SIG-M5 treated with dmso at 0.1 percent for 504 hours (cell line): ENCODE data around the gene KIFC3.
"Not testable (repeated sequence)": the region's sequence is repeated elsewhere in the genome, so short reads cannot be mapped to it uniquely, and the experiment has no call there.

ENCODE experiments used
- DNase-seq: peaks from one replicate; lab custom pipeline; 2025; ENCODE audit not compliant: unreplicated experiment; lab: John Stamatoyannopoulos, UW

KIFC3 gene

DNA sequence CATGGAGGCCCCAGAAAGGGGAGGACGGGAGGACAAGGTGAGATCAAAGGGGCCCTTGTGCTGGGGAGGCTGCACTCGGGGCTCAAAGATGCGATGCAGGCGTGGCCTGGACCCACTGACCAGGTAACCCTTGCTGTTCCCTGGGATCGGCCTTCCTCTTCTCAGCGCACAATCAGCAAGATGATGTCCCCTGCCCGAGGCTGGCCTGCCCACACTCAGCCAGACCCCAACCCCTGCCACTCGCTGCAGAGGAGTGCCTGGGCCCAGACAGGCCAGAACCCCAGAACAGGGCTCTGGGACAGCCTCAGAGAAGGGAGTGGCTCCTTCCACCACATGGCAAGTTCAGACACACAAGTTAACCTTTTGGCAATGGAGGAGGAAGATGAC is 14.8 kb downstream of the KIFC3 start:
- DNase-seq = no peak

DNA sequence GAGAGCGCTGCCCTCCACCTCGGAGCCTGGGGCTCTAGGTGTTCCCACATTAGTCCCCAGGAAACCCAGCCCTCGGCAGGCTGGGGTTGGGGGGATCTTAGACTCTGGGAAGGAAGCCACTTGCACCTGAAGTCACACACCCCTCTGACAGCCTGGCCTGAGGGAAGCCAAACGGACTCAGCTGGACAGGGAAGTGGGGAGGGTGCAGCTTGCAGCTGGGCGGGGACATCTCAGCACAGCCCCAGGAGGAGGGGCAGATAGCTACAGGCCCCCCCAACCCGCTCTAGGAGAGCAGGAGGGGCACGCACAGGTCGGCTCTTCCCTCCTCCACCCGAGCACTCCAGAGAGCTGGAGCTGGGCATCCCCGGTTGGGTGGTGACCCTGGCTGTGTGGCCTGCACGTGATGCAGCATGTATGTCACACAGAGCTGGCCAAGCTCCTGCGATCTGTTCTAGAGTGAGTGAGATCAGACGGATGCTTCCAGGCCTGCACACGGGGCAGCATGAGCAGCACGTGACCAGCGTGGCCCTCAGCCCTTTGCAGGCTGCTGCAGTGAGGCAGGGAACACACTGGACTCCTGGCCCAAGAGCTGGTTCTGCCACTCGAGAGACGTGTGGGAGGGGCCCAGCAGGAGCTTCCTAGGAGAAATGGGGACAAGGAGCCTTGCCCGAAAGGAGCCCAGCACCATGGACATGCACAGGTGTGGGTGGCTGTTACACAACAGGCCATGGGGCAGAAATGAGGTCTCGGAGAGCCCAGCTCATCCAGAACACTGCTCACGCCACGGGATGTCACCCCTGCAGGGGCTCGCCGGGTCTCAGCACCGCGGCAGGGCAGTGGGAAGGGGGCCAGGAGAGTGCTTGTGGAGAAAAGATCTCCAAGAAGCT is 15.4 kb downstream of the KIFC3 start:
- no peak for DNase-seq

DNA sequence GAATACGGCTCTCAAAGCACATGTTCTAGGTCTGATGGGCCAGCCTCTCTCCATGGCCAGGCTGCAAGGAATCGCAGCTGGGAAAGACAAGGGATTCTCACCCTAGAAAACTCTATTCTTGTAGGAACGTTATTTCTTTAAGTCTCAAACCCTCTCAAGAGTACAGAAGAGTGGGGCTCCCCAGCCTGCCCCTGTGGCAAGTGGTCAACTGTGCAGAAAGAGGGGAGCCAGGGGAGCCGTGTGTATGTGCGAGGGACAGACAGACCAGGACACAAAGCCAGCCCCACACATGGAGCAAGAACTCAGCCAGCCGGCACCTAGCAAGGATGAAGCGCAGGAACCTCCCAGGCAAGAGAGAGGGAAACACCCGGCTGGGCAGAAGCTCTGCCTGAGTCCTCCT is 16.4 kb downstream of the KIFC3 start:
- DNase-seq = no peak

DNA sequence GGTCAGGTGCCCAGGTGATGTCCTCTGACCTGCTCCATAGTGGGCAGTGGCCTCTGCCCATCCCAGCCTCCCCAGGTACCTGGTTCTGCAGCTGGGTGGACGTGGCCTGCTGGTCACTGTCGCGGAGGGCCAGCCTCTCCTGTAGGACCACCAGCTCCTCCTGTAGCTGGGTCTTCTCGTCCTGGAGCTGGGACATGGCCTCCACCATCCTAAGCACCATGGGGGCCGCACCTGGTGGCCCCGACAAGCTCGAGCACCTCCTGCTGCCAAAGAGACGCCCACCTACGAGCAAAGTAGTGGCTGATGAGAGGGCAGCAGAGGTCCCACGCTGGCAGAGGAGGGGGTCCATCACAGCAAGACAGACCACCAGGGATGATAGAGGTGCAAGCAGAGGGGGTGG is 16.9 kb downstream of the KIFC3 start:
- DNase-seq = no peak

DNA sequence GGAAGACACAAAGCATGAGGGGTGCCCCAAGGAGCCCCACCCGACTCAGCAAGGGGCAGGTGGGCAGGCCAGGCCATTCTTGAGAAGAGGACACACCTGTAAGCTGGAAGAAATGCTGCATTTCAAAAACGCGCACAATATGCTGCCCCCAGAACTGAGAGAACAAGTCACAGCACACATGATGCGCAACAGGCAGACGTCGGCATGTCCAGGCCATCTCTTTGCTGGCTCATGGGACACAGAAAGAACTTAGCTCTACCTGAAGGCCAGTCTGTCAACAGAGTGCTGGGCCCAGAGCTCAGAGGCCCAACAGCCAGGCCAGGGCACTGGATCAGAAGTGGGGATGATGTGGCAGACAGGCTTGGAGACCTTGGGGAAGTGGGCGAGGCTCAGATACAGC is 18.0 kb downstream of the KIFC3 start:
- DNase-seq = no peak

DNA sequence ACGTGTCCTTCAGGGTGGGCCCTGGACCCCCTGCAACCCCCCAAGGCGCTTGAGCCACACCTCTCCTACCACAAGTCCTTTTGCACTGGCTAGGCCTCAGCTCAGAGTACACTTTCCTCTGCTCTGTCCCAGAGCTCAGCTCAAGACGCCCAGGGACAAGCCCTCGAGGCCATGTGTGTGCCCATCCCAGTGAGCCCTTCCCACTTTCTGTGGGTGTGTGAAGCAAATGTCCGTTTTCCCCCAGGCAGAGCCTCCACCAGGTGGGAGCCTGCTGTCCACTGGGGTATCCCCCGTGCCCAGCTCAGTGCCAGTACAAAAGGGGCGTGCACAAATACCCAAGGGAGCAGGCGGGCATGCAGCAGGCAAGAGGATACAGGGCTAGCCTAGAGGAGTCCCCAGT is 18.4 kb downstream of the KIFC3 start:
- no peak for DNase-seq

DNA sequence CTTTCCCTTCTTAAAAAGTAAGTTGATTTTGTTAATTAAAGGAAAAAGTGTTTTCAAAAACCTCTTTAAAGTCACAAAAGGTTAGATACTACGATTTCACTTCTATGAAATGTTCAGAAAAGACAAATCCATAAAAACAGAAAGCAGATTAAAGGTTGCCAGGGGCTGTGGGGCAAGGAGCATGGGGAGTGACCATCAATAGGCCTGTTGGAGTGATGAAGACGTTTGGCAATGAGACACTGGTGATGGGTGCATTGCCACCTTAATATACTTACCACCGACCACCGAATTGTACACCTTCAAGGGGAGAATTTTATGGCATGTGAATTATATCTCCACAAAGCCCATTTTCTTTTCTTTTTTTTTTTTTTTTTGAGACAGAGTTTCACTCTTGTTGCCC is 19.2 kb downstream of the KIFC3 start:
- DNase-seq = no peak

DNA sequence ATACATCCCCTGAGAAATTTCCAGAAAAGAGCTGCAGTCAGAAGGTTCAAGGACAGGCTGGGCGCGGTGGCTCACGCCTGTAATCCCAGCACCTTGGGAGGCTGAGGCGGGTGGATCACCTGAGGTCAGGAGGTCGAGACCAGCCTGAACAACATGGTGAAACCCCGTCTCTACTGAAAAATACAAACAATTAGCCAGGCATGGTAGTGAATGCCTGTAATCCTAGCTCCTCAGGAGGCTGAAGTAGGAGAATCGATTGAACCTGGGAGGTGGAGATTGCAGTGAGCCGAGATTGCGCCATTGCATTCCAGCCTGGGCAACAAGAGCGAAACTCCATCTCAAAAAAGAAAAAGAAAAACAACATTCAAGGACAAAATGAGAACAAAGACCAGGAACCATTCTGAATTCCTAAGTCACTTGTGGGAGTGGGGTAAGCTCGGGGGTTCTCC is 19.7 kb downstream of the KIFC3 start:
- DNase-seq = not testable (repeated sequence)

DNA sequence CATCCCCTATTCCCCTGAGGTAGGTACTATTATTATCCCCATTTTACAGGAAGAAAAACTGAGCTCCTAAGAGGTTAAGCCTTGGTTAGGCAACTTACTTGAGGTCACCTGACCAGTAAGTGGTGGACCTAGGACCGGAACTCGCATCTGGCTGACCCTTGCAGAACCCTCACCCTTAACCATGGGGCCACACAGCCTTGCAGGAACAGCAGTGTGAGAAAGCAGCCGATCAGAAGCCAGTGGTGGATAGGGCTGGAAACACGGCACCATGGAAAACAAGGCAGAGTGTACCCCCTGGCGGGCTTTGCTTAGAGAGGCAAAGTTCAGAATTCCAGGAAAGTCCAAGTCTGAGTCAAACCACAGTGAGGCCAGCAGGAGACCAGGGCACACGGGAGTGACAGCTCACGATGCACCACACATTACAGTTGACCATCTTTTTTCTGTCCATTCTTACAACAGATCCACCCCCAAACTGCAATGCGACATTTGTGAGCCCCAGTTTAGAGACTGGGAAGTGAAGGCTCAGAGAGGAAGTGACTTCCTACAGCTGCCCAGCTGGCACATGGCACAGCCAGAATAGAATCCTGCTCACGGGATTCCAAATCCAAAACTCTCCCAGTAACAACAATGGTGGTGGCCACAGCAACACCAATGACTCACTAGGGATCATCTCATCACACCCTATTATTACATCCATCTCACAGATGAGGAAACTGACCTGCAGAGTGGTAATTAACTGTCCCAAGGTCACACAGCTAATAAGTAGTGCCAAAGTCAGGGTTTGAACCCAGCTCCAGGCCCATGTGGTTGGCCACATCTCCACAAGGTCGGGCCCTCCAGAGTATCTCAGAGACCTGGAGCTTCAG is 20.3 kb downstream of the KIFC3 start:
- DNase-seq = no peak

DNA sequence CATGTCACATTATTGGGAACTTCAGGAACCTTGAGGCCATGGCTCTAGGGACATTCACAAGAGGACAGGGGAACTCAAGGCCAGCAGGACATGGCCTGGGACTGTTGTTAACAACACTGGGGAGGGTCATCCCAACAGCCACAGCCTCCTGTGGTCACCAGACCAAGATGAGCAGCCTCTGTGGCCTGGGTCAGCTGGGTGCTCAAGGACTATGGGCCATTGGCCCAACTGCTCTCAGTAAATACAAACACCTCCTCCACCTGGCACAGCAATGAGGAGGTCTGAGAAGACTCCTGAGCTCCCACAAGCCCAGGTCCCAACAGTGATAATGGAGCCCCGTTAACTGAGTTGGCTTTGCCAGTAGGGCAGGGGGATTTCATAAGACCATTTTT is 20.9 kb downstream of the KIFC3 start:
- no peak for DNase-seq

DNA sequence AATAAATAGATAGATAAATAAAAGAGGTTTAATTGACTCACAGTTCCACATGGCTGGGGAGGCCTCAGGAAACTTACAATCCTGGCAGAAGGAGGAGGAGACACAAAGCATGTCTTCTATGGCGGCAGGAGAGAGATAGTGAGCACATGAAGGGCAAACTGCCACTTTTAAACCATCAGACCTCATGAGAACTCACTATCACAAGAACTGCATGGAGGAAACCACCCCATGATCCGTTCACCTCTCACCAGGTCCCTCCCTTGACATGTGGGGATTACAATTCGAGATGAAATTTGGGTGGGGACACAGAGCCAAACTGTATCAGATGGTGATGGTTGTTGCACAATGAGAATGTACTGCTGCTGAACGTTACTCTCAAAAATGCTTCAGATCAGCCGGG is 22.5 kb downstream of the KIFC3 start:
- DNase-seq = not testable (repeated sequence)

DNA sequence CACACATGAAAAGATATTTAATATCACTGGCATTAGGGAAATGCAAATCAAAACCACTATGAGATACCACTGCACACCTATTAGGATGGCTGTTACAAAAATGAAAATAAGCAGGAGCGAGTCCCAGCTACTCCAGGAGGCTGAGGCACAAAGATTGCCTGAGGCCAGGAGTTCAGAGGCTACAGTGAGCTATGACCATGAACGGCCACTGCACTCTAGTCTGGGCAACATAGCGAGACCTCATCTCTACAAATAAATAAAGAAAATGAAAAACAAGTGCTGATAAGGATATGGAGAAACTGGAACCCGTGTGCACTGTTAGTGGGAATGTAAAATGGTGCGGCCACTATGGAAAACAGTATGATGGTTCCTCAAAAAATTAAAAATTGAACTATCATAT is 23.6 kb downstream of the KIFC3 start:
- DNase-seq = no peak

DNA sequence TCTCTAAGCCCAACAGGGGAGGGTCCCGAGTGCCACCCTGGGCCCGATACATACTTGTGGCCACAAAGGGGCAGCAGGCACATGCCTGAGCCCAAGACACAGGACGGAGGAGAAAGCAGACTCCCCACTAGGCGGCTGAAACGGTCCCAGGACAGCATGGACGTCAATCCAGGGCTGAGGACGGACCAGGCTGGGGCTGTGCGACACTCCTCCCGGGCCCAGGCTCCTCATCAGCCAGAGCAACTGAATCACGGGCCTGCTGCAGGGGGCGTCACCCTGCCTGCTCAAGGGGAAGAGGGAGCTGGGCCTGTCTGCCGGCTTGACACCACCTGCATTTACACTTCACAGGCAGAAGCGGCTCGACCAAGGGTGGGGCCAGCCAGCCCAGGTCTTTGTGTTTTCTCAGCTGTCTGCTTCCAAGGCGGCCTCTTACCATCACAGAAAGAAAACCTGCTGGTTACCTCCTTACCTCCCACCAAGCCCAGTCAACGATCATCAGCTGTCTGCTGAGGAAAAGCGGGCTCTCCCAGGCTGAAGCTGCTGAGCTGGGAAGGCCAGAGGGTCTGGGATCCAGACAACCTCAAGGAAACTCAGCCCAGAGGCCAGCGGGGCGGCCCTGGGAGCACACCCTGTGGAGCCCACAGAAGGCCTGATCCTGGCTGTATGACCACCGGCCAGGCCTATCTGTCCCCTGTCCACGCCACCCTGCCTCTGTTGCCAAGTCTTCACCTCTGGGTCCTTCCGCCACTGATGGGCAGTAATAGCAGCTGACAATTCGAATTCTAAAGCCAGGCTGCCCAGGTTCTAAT is 26.4 kb downstream of the KIFC3 start:
- DNase-seq = no peak

DNA sequence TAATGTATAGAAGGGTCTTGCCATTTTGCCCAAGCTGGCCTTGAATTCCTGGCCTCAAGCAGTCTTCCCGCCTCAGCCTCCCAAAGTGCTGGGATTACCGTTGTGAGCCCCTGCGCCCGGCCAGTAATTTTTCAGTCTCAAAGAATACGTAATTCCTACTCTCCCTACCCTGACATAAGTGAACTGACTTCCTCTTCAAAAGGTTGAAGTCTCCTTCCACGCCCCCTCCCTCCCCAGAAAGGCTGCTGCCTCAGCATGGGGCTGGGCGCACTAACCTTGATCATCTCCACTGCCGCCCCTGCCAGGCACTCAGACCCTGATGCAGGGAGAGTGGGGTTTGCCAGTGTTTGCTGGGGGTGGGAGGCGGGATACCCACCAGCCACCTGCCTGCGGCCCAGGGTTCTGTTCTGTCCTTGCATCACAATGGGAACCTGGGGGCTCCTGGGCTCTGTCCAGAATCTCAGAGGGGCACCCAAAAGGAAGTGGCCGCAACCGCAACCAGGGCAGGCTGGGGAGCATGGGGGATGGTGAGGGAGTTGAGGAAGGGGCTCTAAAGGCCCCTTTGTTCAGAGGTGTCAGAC is 27.5 kb downstream of the KIFC3 start:
- no peak for DNase-seq

DNA sequence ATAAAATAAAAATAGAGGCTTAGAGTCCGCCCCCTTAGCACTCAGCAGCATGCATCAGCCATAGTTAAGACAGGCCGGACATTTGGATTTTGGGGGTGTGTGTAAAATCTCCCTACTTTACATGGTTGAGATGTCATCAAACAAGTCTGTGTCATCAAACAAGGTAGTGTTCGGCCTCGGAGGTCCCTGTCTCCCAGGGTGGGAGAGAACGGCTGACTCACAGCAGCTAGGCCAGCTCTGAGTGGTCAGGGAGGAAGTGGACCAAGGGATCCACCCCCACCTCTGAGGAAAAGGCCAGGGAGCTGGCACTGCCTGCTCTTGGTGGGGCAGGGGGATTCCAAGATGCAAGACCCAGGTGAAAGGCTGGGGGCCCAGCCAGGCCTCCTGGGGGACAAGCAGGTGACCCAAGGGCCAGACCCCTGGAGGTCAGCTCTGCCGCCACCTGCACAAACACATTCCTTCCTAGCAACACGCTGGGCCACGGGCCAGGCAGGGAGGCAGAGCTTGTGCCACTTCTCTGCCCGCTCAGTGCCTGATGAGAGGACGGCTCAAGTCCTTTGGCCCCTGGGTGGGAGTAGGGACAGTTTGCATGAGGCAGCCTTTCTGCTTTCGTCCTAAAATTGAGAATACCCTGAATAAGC is 28.5 kb downstream of the KIFC3 start:
- DNase-seq = no peak

DNA sequence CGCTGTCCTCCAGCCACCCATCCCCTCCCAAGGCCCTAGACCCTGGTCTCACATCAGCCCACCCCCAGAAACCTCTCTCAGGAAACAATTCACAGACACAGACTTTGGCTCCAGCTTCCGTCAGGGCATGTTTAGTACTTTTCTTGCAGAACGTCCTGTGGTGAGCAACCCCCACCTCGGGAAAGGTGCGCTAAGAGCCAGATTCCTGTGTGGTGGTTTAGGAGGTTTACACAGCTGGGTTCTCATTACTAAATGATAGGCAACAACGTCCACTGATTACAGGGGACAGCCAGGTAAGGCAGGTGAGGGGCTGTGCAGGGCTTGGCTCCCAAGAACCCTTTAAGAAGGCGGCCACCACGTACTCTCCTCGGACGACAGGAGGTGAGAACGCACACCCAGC is 29.3 kb downstream of the KIFC3 start:
- no peak for DNase-seq

DNA sequence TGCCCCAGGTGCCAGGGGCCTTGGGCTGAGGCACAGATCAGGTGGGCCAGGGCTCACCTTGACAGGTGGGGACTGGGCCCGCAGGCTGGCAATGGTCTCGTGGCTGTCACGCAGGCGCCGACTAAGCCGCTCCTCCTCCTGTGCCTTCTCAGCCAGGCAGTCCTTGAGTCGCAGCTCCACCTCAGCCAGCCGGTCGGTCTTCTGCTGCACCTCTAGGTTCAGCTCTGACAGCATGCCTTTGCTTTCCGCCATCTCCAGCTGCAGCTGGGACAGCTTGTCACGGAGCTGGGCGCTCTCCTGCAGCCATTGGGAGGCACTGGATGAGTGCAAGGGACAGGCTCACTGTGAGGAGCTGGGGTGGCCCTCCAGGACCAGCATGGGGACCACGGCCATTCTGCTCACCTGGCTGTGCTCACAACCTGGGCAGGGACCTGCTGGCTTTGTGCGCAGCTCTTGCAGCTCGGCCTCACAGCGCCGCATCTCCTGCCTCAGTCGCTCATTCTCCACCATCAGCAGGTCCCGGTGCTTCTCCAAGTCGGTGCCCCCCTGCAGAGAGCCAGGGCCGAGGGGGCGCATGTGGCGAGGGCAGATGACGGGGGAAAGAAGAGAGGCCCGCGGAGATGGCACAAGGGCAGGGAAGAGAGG is 31.0 kb downstream of the KIFC3 start:
- DNase-seq = no peak

DNA sequence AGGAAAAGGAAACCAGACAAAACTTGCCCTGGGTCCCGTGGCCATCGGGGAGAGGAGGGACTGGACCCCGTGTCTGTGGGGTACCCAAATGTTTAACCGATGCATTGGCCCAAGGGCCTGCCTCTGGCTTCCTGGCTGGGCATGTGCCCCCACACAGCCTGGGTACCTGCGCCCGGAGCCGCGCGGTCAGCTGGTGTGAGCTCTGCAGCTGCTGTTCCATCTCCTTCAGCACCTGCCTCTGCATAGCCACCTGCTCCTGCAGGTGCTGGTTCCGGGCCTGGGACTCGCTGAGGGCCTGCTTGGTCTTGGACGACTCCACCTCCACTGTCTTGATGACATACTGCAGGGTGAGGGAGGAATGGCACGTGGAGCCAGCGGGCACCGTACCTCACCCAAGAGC is 31.9 kb downstream of the KIFC3 start:
- DNase-seq = no peak

DNA sequence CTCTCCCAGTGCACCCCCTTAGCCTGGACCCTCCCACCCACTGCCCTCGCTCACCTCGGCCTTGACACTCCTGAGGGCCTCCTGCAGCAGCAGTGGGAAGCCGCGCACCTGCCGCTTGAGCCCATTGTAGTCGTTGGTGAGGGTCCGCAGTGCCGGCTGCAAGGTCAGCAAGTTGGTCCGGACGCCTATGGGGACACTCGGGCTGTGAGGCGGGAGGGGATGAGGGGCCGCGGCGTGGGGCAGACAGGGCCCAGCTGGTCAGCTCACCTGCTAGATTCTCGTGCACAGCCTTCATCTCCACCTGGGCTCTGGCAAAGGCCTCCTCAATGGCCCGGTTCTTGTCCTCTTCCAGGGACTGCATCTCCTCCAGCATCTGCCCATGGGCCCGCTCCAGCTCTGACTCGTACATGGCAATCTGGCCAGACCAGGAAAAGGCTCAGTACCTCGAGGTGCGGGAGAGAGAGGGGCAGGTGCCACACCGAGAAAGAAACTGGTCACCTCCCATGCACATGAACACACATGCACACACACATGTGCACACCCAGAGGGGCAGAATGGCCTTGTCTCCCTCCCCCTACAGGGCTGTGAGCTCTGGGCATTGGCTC is 32.6 kb downstream of the KIFC3 start:
- no peak for DNase-seq
